ENCODE results near the gene STK32A.
A peak's percentile ranks its signal among the peaks of the same experiment; 100 is the strongest.
"Not testable (repeated sequence)": the region's sequence is repeated elsewhere in the genome, so short reads cannot be mapped to it uniquely, and the experiment has no call there.

The STK32A gene

GRCh38 chr5:147348451-147348850 lies 113.6 kb downstream of the STK32A start:
- no peak for DNase-seq

- DNase-seq, result no peak
Observed at GRCh38 chr5:147349241-147349640, 114.4 kb downstream of the STK32A start.

- DNase-seq, result no peak
Observed at GRCh38 chr5:147359101-147359500, 124.3 kb downstream of the STK32A start.

DNA sequence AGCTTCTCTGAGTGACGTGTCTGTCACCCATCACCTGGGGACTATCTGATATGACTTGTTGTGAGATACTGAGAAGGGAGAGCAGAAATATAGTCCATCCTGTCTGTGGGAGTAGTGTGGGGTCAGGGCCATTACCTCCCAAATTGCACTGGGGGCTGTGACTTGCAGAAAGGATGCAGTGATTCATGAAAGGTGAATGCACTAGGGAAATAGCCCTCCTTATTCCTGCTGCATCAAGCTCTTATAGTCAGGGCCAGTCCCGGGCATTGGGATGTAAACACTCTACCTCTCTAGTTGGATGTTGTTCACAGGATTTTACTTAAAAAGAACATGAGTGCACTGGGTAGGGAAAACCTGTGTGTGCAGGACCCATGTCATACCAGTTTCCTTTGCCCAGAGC lies 124.8 kb downstream of the STK32A start:
- no peak for DNase-seq

DNA sequence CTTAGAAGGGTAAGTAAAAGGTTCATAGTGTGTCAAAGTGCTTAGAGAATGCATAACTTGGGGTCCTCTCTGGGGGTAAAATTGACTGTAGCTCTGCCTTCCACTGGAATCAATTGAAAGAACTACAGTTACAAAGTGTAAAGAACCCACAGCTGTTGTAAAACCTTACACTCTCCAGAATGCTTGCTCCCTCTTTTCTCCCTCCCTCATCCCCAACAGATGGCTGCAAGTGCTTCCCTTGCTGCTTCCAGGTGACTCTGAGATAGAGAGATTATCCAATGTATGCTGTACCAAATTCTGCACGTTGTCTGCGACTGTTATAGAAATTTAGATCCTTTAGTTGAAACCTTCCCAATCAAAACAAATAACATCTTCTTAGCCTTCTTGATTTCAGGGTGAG lies 126.0 kb downstream of the STK32A start:
- no peak for DNase-seq

DNA sequence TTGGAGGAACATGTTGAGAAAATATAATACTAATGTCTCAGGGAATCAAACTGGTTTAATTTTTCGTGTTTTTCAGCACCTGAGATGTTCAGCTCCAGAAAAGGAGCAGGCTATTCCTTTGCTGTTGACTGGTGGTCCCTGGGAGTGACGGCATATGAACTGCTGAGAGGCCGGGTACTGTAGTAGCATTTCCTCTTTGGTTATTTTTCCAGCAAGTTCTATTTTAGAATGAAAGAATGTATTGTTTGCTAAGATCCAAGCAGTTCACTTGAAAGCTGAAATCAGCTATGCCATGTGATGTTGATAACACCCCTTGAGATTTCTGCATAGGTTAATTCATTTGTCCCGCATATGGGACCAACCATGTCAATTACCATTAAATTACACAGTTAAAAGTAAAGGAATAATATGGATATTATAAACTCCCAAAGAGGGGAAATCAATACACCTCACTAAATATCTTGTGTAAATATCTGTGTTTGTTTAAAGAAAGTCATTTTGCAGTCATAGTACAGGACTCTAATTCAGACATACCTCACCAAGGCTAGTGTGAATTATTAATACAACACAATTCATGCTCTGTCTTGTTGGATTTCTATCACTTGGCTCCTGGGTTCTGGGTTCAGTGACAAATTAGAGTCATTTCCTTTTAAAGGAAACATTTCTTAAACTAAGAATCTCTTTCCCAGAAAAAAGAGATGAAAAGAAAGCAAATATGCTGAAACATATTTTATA lies 126.8 kb downstream of the STK32A start:
- DNase-seq, result no peak

DNA sequence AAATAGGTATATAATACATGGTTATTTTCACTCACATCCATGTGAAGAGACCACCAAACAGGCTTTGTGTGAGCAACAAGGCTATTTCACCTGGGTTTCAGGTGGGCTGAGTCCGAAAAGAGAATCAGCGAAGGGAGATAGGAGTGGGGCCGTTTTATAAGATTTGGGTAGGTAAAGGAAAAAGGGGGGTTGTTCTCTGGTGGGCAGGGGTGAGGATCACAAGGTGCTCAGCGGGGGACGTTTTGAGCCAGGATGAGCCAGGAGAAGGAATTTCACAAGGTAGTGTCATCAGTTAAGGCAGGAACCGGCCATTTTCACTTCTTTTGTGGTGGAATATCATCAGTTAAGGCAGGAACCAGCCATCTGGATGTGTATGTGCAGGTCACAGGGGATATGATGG lies 132.6 kb downstream of the STK32A start:
- not testable (repeated sequence) for DNase-seq

- peak; percentile 28 for DNase-seq
Observed at GRCh38 chr5:147369742-147370374, 135.0 kb downstream of the STK32A start.

GRCh38 chr5:147371290-147371689 lies 136.5 kb downstream of the STK32A start:
- DNase-seq, result no peak

DNA sequence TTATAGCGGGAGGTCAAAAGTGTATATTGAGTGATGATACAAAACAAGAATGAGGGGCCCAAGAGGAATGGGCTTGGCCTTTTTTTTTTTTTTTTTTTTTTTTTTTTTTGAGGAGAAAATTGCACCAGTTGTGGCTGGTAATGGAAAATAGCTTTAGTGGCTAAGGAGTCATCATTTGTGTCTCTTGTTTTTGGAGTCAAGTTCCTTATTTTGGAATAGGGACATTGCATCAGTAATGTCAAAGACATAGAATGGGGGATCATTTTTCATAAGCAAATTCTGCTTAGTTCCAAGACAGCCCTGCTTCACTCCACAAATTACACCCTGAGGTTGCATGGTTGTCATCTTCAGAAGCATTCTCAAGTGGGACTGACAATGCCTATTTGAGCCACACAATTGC lies 137.4 kb downstream of the STK32A start:
- DNase-seq, result no peak

- DNase-seq, result no peak
Observed at GRCh38 chr5:147373328-147373727, 138.5 kb downstream of the STK32A start.

DNA sequence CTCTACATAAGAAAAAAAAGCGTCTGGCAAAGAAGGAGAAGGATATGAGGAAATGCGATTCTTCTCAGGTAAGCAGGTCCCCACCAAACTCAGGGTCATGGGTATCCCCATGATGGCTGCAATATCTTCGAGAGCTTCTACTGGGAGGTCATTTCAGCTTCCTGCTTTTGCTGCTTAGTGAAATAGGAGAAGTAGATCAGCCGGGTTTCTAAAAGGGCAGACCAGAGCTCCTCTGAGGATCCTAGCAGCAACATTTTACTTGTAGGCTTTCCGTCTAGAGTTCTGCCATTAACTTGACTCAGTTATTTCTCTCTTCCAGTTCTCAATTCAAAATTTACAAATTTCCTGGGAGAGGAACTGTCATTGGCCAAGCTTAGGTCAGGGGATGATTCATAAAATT lies 140.3 kb downstream of the STK32A start:
- no peak for DNase-seq

GRCh38 chr5:147377682-147378081 lies 142.9 kb downstream of the STK32A start:
- DNase-seq, result no peak

DNA sequence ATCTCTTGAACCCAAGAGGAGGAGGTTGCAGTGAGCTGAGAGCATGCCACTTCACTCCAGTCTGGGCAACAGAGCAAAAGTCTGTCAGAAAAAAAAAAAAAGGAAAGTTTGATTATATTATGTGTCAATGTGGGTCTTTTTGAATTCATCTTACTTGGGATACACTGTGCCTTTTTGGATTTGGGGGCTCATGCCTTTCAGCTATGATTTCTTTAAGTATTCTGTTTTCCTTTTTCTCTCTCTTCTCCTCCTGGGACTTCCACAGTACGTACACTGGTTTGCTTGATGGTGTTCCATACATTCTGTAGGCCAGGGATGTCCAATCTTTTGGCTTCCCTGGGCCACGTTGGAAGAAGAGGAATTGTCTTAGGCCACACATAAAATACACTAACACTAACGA lies 146.7 kb downstream of the STK32A start:
- no peak for DNase-seq

DNA sequence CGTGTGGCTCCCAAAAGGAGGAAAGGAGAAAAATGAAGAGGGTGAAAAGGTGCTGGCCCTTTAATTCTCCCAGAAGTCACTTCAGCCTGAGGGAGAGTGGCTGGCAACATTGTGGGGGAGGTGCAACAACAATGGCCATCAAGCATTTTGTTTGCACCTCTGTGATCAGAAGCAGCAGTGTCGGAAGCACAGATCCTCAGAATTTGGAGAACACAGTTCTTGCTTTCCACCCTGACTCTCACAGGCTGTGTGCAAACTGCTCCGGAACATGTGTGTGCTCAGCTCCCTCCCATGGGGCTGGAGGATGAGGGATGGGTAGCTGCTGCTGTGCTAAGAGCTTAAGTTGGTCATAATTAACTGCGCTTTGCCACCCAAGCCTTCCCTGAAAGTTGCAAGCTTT lies 147.9 kb downstream of the STK32A start:
- DNase-seq, result no peak

GRCh38 chr5:147384346-147385193 lies 149.7 kb downstream of the STK32A start:
- no peak for DNase-seq

DNA sequence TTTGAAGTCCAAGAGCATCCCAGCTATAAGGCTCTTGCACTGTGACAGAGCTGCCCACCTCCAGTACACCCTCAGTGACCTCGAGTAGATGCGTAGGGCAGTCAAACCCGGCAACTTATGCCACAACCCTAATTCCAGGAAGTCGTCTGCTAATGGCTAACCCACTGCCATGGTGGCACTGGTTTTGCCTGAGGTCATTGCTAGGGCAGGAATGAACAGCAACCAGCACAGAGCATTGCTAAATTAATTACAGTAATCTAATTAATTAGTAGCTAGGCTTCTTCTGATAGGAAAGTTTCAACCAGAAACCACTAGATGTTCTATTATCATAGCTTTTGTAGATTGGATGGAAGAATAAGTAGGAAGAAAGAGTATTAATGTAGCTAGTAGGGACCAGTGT lies 152.3 kb downstream of the STK32A start:
- no peak for DNase-seq

- DNase-seq, result no peak
Observed at GRCh38 chr5:147388184-147389108, 153.6 kb downstream of the STK32A start.

- DNase-seq, result no peak
Observed at GRCh38 chr5:147390654-147391225, 155.9 kb downstream of the STK32A start.

- no peak for DNase-seq
Observed at GRCh38 chr5:147391781-147392180, 157.0 kb downstream of the STK32A start.

- DNase-seq, result no peak
Observed at GRCh38 chr5:147393874-147394672, 159.2 kb downstream of the STK32A start.
